ENCODE data around the gene MTO1.
"Not testable (repeated sequence)": the region's sequence is repeated elsewhere in the genome, so short reads cannot be mapped to it uniquely, and the experiment has no call there.

Gene MTO1

DNA sequence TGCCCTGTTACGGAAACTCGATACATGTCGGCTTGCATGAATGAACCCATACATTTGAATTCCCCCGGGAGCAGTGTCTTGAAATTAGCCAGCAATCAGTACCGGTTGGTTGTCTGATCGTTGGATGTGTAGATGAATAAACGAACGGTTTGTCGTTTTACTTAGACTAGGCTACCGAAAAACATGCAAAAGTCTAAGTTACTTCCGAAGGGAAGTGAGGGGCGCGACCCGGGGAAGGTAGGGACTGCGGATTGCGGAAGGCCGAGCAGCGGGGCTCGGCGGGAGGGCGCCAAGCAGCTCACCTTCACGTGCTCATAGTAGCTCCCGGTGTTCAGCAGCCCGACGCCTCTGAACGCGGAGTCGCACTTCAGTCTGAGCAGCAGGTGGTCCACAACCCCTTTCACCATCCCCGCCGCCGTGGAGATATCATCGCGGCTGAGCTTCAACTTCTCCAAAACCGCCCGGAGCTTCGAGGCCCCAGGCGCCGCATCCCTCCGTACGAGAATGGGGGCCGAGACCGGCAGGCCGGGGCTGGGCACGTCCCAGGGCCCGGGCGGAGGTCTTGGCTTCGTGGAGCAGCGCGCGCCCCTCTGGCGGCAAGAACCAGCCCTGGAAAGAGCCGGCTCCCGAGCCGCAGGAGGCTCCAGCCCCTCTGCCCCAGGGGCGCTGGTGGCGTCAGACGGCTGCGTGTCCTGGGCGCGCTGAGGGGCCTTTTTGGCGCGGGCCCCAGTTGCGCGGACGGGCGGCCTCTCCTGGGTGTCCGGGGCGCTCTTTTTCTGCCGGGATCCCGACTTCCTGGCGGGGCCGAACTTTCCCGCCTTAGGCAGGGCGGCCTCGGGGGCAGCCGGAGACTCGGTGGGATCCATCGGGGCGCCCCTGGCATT, 10.1 kb upstream of the MTO1 start:
- Histone ChIP-seq H3K4me2 (ENCODE audit: low read depth, low read length, poor library complexity, severe bottlenecking) (peak overlapping the region; percentile 20), H2AFZ (ENCODE audit: low read depth, low read length, severe bottlenecking) (peak overlapping the region; percentile 48), H3K36me3 (ENCODE audit: low read length) (no peaks in the 10 kb centered on the region), H3K4me3 (ENCODE audit: insufficient read depth, low read length, poor library complexity, severe bottlenecking) (no peak overlapping the region), H4K20me1 (ENCODE audit: low read depth, low read length) (no peaks in the 10 kb centered on the region), H3F3A (ENCODE audit: insufficient read depth) (no peaks in the 10 kb centered on the region), H3K9me2 (replicated peaks; ENCODE audit: insufficient read depth, low read length) (no peaks in the 10 kb centered on the region), H3K9me3 (ENCODE audit: insufficient read depth, low read length) (no peaks in the 10 kb centered on the region), H3K27me3 (ENCODE audit: low read length) (no peaks in the 10 kb centered on the region), H3K9ac (ENCODE audit: low read length) (no peak overlapping the region), H3K27ac (ENCODE audit: low read depth, low read length) (no peak overlapping the region), H3K79me2 (ENCODE audit: insufficient read depth, low read length) (no peaks in the 10 kb centered on the region)
- no peak for TF ChIP-seq EZH2phosphoT487 (conservative IDR thresholded peaks at IDR 0.05; ENCODE audit: low read length)
- TF ChIP-seq, protein P1, sequence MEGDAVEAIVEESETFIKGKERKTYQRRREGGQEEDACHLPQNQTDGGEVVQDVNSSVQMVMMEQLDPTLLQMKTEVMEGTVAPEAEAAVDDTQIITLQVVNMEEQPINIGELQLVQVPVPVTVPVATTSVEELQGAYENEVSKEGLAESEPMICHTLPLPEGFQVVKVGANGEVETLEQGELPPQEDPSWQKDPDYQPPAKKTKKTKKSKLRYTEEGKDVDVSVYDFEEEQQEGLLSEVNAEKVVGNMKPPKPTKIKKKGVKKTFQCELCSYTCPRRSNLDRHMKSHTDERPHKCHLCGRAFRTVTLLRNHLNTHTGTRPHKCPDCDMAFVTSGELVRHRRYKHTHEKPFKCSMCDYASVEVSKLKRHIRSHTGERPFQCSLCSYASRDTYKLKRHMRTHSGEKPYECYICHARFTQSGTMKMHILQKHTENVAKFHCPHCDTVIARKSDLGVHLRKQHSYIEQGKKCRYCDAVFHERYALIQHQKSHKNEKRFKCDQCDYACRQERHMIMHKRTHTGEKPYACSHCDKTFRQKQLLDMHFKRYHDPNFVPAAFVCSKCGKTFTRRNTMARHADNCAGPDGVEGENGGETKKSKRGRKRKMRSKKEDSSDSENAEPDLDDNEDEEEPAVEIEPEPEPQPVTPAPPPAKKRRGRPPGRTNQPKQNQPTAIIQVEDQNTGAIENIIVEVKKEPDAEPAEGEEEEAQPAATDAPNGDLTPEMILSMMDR (IDR thresholded peaks at IDR 0.05; ENCODE audit: insufficient read depth, low read length, poor library complexity, severe bottlenecking) = no peak

DNA sequence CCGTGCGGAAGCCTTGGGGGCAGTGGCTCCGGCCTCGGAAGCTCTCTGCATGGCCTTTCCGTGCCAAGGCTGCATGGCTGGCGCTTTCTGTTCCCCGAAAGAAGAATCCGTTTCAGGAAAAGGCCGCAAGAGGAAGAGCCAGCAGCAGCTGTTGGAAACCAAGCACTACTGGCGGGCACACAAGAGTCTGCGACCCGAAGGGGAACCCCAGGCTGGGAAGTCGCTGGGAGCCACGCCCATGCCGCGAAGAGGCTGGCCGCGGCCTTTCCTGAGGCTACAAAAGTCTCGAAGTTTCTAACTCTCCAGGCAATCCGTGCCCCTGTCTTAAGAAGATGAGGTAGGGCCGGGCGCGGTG, 9.5 kb upstream of the MTO1 start, which contains the start of gene CGAS:
TSS of gene CGAS (minus strand) at position 191 of the 355 bp plus-strand sequence. CDS start at position 75, 116 bp downstream.
- Histone ChIP-seq H3K4me2 (ENCODE audit: low read depth, low read length, poor library complexity, severe bottlenecking) (peak within 1 kb of the TSS; percentile 20), H3K36me3 (ENCODE audit: low read length) (no peaks in the 10 kb centered on the region), H3K9me3 (ENCODE audit: insufficient read depth, low read length) (no peaks in the 10 kb centered on the region), H4K20me1 (ENCODE audit: low read depth, low read length) (no peaks in the 10 kb centered on the region), H3K27ac (ENCODE audit: low read depth, low read length) (no peak within 1 kb of the TSS), H3K79me2 (ENCODE audit: insufficient read depth, low read length) (no peaks in the 10 kb centered on the region), H3K9me2 (replicated peaks; ENCODE audit: insufficient read depth, low read length) (no peaks in the 10 kb centered on the region), H3K27me3 (ENCODE audit: low read length) (no peaks in the 10 kb centered on the region), H3F3A (ENCODE audit: insufficient read depth) (no peaks in the 10 kb centered on the region), H3K9ac (ENCODE audit: low read length) (no peak within 1 kb of the TSS), H3K4me3 (ENCODE audit: insufficient read depth, low read length, poor library complexity, severe bottlenecking) (no peak within 1 kb of the TSS), H2AFZ (ENCODE audit: low read depth, low read length, severe bottlenecking) (peak within 1 kb of the TSS; percentile 48)
- TF ChIP-seq, protein P1 (IDR thresholded peaks at IDR 0.05; ENCODE audit: insufficient read depth, low read length, poor library complexity, severe bottlenecking) = no peak
- TF ChIP-seq EZH2phosphoT487 (conservative IDR thresholded peaks at IDR 0.05; ENCODE audit: low read length) = no peak

DNA sequence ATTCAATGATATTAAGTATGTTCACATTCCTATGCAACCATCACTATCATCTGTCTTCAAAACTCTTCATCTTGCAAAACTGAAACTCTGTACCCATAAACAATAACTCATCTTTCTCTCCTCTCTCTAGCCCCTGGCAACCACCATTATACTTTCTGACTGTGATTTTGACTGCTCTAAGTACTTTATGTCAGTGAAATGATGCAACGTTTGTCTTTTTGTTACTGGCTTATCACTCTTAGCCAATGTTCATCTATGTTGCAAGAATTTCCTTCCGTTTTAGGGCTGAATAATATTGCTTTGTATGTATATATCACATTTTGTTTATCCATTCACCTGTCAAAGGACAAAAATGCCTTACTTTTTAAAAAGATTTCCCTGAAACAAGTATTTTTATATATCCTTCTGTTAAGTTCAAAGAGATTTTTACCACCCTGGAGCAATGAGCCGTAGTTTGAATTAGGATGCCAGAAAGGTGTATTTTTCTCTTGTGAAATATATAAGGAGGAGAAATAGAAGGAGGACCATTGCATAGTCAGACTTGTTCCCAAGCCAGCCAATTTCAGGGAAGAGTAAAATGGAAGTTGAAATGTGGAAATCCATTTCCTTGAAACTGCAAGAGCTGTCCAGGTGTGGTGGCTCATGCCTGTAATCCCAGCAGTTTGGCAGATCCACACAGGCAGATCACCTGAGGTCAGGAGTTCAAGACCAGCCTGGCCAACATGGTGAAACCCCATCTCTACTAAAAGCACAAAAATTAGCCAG, 5.5 kb upstream of the MTO1 start:
- Histone ChIP-seq H2AFZ (ENCODE audit: low read depth, low read length, severe bottlenecking) (no peak overlapping the region), H3K4me3 (ENCODE audit: insufficient read depth, low read length, poor library complexity, severe bottlenecking) (no peak overlapping the region), H4K20me1 (ENCODE audit: low read depth, low read length) (no peaks in the 10 kb centered on the region), H3K27me3 (ENCODE audit: low read length) (no peaks in the 10 kb centered on the region), H3F3A (ENCODE audit: insufficient read depth) (no peaks in the 10 kb centered on the region), H3K9ac (ENCODE audit: low read length) (no peak overlapping the region), H3K36me3 (ENCODE audit: low read length) (no peaks in the 10 kb centered on the region), H3K27ac (ENCODE audit: low read depth, low read length) (no peak overlapping the region), H3K4me2 (ENCODE audit: low read depth, low read length, poor library complexity, severe bottlenecking) (no peak overlapping the region), H3K9me2 (replicated peaks; ENCODE audit: insufficient read depth, low read length) (no peaks in the 10 kb centered on the region), H3K9me3 (ENCODE audit: insufficient read depth, low read length) (no peaks in the 10 kb centered on the region), H3K79me2 (ENCODE audit: insufficient read depth, low read length) (no peaks in the 10 kb centered on the region)
- TF ChIP-seq EZH2phosphoT487 (conservative IDR thresholded peaks at IDR 0.05; ENCODE audit: low read length) = no peak
- TF ChIP-seq, protein P1 (IDR thresholded peaks at IDR 0.05; ENCODE audit: insufficient read depth, low read length, poor library complexity, severe bottlenecking) = no peak

DNA sequence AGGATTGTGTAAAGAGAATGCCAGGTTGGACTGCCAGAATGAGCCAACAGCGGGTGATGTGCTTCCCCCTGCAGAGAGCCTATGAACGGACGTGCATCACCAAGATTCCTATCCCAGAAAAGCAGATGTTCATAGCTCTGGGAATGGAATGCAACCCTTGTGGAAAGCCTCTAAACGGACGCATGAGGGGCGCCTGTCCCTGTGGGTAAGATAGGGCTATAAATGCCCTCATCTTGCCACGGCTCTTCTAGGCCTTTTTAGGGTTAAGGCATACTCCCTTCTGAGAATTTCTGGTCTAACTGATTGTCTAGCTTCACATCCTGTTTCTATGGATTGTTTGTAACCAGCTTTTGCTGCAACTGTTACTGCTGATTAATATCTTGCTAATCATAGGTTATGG, 2.1 kb upstream of the MTO1 start:
- H3K9me2 ChIP-seq (replicated peaks; ENCODE audit: insufficient read depth, low read length); H3K9me3 ChIP-seq (ENCODE audit: insufficient read depth, low read length); H3K27me3 ChIP-seq (ENCODE audit: low read length); H4K20me1 ChIP-seq (ENCODE audit: low read depth, low read length); H3K9ac ChIP-seq (ENCODE audit: low read length); H3K27ac ChIP-seq (ENCODE audit: low read depth, low read length); H3K4me2 ChIP-seq (ENCODE audit: low read depth, low read length, poor library complexity, severe bottlenecking); H3K4me3 ChIP-seq (ENCODE audit: insufficient read depth, low read length, poor library complexity, severe bottlenecking); H3F3A ChIP-seq (ENCODE audit: insufficient read depth); H2AFZ ChIP-seq (ENCODE audit: low read depth, low read length, severe bottlenecking); H3K36me3 ChIP-seq (ENCODE audit: low read length): not testable (repeated sequence)
- H3K79me2 ChIP-seq (ENCODE audit: insufficient read depth, low read length) = peaks cover 29% of the 10 kb centered on the region

Measured in SU-DHL-6 (cell line).